Stomach (tissue), 4 donors: Measurements from ENCODE around the gene DKK1.

ENCODE experiments used
- POLR2A ChIP-seq, 4 donors: fragments of 450-650 bp; IDR thresholded peaks; one replicate each; pipeline ENCODE4 v1.6.1; 2016; ENCODE audit warnings: antibody characterized with exemption in 4 of 4, control low read depth in 2 of 4, mild to moderate bottlenecking in 1 of 4, moderate library complexity in 1 of 4
- TF ChIP-seq, protein P1 (sequence below), 7 experiments: fragments of 450-650 bp in 4 of 7; fragments of 200-600 bp in 3 of 7; sonication (generic) in 3 of 7; IDR thresholded peaks; one replicate each; pipeline ENCODE4 v1.5.1; 2016 to 2019; ENCODE audit warnings: antibody characterized with exemption in 7 of 7, control low read depth in 2 of 7, mild to moderate bottlenecking in 1 of 7

DNA sequence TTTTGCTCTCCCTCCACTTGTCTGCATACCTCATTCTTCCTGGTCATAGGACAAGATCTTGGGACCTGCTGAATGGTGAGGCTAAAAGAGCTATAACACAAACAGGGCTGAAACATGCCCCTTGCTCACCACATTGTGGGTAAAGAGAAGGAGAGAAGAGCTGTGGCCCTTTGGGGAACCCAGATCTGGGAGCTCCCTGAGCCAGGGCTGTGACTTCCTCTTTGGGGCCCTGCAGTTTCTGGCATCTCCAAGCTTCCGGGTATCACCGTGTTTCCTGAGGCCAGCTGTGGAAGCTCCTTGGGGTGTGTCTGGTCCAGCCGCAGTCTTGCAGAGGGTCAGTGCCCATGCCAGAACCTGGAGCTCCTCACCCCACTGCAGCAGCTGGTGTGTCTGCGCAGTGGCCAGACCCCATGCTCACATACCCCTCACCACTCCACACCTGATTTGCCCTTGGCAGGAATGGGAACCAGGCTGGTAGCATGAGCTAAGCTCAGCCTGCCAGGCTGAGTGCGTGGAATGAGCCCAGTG lies 34.0 kb downstream of the DKK1 start:
- TF ChIP-seq, protein P1, sequence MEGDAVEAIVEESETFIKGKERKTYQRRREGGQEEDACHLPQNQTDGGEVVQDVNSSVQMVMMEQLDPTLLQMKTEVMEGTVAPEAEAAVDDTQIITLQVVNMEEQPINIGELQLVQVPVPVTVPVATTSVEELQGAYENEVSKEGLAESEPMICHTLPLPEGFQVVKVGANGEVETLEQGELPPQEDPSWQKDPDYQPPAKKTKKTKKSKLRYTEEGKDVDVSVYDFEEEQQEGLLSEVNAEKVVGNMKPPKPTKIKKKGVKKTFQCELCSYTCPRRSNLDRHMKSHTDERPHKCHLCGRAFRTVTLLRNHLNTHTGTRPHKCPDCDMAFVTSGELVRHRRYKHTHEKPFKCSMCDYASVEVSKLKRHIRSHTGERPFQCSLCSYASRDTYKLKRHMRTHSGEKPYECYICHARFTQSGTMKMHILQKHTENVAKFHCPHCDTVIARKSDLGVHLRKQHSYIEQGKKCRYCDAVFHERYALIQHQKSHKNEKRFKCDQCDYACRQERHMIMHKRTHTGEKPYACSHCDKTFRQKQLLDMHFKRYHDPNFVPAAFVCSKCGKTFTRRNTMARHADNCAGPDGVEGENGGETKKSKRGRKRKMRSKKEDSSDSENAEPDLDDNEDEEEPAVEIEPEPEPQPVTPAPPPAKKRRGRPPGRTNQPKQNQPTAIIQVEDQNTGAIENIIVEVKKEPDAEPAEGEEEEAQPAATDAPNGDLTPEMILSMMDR (IDR thresholded peaks at IDR 0.05): no peak
- TF ChIP-seq POLR2A (IDR thresholded peaks at IDR 0.05): no peak
